GM19467 (cell line): Measurements from ENCODE around the gene CCNYL1.

Experiments
- ATAC-seq: cut with Tn5 transposase; IDR thresholded peaks from one replicate; pipeline ENCODE4 v1.9.1; 2021; ENCODE audit warnings: mild to moderate bottlenecking, moderate library complexity; ENCODE audit not compliant: unreplicated experiment

CCNYL1 gene

GRCh38 chr2:207764096-207764630 is 52.7 kb downstream of the CCNYL1 start:
- no peak for ATAC-seq

- ATAC-seq, result no peak
Observed at GRCh38 chr2:207765547-207765946, 54.1 kb downstream of the CCNYL1 start.

DNA sequence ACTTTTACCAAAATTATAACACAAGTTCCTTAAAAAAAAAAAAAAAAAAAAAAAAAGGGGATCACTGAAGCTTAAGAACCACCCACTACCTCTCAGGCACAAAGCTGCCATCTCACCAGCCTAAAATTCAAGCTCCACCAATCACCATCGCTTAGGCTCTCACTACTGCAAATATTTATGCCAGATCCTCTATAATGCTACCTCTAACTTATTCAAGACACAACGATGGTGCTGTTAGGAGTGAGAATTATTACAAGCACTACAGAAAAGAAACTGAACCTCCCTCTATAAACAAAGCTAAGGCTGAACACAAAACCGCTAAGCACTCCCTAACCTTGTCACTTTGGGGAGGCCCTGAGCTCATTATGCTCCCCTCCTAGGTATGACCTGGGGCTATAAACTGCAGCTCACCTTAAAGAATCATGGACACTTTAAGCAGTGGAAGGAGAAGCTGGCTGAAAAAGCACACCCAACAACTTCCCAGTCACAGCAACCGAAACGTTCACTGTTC is 54.7 kb downstream of the CCNYL1 start:
- ATAC-seq, result no peak

DNA sequence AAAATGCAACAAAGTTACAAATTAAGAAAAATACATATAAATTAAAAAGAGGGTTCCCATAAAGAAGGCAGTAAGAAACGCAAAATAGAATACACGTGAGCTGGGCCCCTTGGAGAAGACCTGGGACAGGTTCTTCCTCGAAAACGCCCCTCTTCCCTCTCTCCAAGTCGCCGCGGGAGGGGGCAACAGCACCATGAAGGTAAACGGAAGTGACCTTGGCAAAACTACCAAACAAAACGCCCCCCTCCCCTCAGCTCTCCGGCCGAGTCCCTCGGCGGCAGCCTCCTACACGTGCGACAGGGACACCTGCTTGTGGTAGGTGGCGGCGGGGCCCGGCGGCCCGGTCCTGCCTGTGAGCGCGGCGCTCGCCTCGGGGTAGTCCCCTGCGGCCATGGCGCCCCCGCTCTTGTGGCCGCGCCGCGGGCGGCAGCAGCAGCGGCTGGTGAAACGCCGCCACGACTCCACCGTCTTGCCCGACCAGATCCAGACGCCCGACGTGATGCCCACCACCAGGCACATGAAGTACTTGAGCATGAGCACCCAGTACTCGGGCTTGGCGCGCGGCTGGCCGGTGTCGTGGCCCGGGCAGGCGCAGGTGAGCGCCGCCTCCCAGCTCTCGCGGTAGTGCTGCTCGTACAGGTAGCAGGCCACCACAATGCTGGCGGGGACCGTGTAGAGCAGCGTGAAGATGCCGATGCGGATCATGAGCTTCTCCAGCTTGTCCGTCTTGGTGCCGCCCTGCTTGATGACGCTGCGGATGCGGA is 55.4 kb downstream of the CCNYL1 start:
- ATAC-seq, result no peak

DNA sequence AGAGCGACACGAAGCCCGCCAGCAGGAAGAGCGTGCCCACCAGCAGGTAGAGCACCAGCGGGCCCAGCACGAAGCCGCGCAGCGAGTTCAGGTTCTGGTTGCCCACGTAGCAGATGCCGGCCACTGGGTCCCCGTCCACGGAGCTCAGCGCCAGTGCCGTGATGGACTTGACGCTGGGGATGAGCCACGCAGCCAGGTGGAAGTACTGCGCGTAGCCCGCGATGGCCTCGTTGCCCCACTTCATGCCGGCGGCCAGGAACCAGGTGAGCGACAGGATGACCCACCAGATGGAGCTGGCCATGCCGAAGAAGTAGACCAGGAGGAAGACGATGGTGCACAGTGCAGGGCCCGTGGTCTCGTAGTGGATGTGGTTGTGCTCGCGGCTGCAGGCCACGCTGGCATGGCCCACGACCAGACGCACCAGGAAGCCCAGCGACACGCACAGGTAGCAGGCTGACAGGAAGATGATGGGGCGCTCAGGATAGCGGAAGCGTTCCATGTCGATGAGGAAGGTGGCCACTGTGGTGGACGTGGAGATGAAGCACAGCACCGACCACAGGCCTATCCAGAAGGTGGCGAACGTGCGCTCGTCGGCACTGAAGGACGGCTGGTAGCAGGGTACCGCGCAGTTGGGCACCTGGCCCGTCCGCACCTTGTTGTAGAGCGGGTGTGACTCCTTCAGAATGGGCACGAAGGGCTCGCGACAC is 56.2 kb downstream of the CCNYL1 start:
- no peak for ATAC-seq

DNA sequence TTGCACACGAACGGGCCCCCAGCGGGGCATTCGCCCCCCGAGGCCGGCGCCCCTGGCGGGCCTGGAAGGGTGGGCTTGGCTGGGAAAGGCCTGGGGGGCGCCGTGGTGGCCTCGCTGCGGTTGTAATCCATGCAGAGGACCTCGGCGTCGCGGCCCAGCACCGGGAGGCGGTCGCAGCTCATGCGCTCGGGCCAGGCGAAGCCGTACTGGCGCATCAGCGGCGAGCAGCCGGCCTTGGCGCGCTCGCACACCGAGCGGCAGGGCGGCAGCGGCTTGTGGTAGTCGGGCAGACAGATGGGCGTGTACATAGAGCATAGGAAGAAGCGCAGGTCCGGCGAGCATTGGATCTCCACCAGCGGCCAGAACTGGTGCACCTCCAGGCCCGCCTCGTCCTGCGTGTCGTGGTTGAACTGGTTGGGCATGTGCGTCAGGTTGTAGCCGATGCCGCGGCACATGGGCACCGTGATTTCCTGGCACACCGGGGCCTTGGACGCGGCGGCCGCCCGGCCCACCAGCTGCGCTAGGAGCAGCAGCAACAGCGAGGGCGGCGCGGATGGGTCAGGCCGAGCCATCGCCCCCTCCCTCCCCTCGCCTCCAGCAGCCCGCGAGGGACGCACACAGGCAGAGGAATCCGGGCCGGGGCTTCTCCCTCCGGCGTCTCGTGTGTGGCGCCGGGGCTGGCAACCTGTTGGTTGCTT is 56.9 kb downstream of the CCNYL1 start:
- no peak for ATAC-seq

DNA sequence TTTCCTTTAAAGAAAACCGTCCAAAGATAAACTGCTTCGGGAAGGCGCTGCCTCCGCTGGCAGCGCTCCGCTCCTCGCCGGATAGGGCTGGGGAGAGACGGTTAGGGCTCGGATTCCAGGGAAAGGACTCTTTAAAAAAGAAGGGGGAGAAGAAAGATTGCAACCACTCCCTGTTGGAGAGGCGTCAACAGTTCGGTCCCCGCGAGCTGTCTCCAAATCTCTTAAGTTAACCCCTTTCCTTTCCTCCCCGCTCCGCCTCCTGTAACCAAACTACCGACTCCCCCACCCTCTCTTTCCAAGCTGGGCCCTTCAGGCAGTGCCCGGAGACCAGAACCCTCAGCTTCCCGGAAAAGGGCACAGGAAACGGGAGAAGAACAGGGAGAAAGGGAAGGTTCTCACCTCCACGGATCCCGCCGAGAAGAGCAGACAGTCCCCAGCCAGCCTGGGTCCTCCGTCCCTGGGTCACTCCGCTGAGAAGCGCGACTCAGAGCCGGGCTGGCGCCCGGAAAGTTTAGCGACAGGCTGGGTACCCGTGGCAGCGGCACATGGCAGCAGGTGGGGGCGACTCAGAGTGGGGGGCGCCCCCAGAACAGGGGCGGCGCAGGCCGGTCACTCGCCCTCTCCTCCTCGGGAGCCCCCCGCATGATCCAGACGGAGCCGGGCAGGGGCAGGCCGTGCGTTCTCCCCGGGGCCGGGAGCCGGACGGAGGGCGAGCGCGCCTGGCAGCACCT is 57.6 kb downstream of the CCNYL1 start:
- peak; percentile 9 for ATAC-seq

DNA sequence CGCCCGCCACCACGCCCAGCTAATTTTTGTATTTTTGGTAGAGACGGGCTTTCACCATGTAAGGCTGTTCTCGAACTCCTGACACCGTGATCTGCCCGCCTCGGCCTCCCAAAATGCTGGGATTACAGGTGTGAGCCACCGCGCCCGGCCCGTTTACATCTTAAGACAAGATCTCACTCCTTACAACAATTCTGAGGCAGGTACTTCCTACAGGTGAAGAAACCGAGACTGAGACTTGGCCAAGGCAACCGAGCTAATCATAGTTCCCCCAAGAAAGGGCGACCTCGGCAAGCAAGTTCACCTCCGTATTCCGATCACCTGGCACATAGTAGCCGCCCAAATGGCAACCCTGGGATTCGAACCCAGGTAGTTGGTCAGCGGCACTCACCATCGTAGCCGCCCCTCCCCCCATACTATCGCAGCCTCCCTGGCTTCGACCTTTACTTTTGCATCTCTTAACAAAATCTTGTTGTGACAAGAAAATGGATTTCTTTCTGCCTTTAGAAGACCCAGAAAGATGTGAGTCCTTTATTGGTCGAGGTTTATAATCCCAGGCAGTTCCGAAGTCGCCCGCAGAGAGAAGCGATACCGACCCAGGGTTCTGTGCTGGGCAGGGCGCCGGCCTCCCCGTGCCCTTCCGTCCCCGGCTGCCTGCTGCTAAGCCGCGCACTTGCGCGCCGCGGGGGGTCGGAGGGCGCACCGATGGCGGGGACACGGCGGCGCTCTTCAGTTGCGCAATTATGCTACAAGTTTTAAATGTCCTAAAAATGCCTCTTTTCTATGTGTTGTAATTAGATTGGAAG is 59.4 kb downstream of the CCNYL1 start:
- ATAC-seq, result no peak

GRCh38 chr2:207771421-207771820 is 60.0 kb downstream of the CCNYL1 start:
- no peak for ATAC-seq

- no peak for ATAC-seq
Observed at GRCh38 chr2:207772081-207772843, 60.8 kb downstream of the CCNYL1 start.

- ATAC-seq, result no peak
Observed at GRCh38 chr2:207772844-207773205, 61.4 kb downstream of the CCNYL1 start.

GRCh38 chr2:207775473-207775872 is 64.0 kb downstream of the CCNYL1 start:
- no peak for ATAC-seq

DNA sequence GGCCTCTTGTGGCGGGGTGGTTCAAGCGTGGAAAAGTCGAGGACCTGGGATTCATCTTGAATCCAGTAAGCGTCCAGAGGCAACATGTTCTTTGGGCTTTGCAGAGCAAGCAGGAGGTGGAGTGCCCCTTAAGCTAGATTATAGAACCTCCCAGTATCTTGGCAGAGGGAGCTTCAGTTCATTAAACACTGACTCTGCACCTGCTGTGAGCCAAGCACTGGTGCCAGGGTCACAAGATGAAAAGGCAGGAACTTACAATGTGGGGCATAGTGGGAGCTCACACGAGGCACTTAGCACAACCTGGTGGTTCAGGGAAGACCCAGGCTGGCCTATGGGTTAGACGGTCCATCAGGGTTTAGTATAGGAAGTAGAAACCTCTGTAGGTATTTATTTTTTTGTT is 65.7 kb downstream of the CCNYL1 start:
- ATAC-seq, result no peak

- ATAC-seq, result no peak
Observed at GRCh38 chr2:207778298-207778882, 67.0 kb downstream of the CCNYL1 start.

GRCh38 chr2:207779523-207779922 is 68.1 kb downstream of the CCNYL1 start:
- ATAC-seq, result no peak

- no peak for ATAC-seq
Observed at GRCh38 chr2:207782238-207783030, 71.0 kb downstream of the CCNYL1 start.

- ATAC-seq, result no peak
Observed at GRCh38 chr2:207783514-207783913, 72.1 kb downstream of the CCNYL1 start.

DNA sequence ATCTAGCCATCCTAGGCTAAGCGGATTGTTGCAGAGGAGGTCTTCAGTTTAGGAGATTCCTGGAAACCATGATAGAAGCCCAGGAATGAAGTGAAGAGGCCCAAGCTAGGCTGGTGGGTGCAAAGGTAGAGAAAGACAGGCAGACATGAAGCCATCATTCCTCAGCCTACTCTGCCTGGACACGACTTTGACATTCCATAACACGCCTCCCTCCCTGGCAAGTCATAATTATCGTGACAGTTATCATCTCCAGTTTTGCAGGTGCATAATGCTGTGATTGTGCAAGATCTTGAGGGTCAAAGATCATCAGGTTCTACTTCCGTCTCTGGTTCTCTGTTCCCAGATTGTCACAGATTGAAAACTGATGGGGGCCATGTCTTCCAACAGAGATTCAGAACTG is 73.5 kb downstream of the CCNYL1 start:
- no peak for ATAC-seq
